K562 (cell line): ENCODE measurements around the gene RBM18. TPM values are rescaled to one million over a fixed set of nuclear protein-coding genes. Genes with fewer than 3 reads are reported as not detected.

Experiments used
- ATAC-seq: fragments of 200-7000 bp; cut with Tn5 transposase; 3 replicates; pipeline ENCODE4 v1.9.1; 2020; ENCODE audit warnings: moderate library complexity
- BruUV-seq: library from RNA; stranded (reverse); fragments of 400-500 nt; replicated peaks from 2 replicates; lab custom pipeline; 2021; lab: Mats Ljungman, UMichigan
- CTCF ChIA-PET: fragments of 300-600 bp; formaldehyde crosslinking; extraction: SDS; loops from one replicate; lab custom pipeline; 2021; ENCODE audit warnings: low intra/inter-chr PET ratio; lab: Yijun Ruan, JAX
- POLR2A ChIA-PET: fragments of 300-600, 350-650 bp; sonication (Branson Sonifier 250); formaldehyde crosslinking; extraction: SDS; loops from one replicate; lab custom pipeline; 2021; ENCODE audit warnings: antibody characterized with exemption, inconsistent platforms; lab: Yijun Ruan, JAX
- DNase-seq, 4 experiments: peaks; one replicate each; pipeline versions ENCODE4 v3.0.0 to v3.0.0-alpha.2; 2011 to 2018; ENCODE audit warnings: low spot score in 3 of 4, mixed read lengths in 3 of 4; ENCODE audit errors: extremely low read depth in 1 of 4
- FAIRE-seq: peaks from 2 replicates; lab custom pipeline; 2011; peaks lifted over from hg19 to GRCh38; lab: Jason Lieb, UNC
- H2AFZ ChIP-seq: 2 replicates; pipeline ENCODE4 v1.6.0; 2011; ENCODE audit warnings: low read depth, low read length, control low read depth, inconsistent platforms
- H3K27ac ChIP-seq: fragments of 200-600 bp; 3 replicates; pipeline ENCODE4 v1.8.0; 2011; ENCODE audit warnings: low read depth, mild to moderate bottlenecking, control low read depth, inconsistent platforms, low read length, moderate library complexity, mixed read lengths; ENCODE audit errors: extremely low read depth
- H3K27me3 ChIP-seq, 2 experiments: fragments of 300-600 bp in 1 of 2; 2 replicates in 1 of 2; 3 replicates in 1 of 2; pipeline versions ENCODE4 v1.6.0 to v1.8.0; 2011; ENCODE audit warnings: inconsistent platforms in 2 of 2, low read length in 2 of 2, mild to moderate bottlenecking in 1 of 2, mixed read lengths in 1 of 2, moderate library complexity in 1 of 2; ENCODE audit not compliant: control insufficient read depth in 2 of 2, insufficient read depth in 2 of 2
- H3K36me3 ChIP-seq: fragments of 300-600 bp; 3 replicates; pipeline ENCODE4 v1.8.0; 2011; ENCODE audit warnings: mild to moderate bottlenecking, low read length, inconsistent platforms; ENCODE audit not compliant: control insufficient read depth, insufficient read depth
- H3K4me1 ChIP-seq, 2 experiments: fragments of 200-600 bp in 1 of 2; replicated peaks in 1 of 2; 2 replicates in 1 of 2; 3 replicates in 1 of 2; pipeline versions ENCODE4 v1.5.1 to v1.8.0; 2011; ENCODE audit warnings: inconsistent platforms in 2 of 2, low read length in 2 of 2, mild to moderate bottlenecking in 1 of 2, mixed read lengths in 1 of 2, moderate library complexity in 1 of 2; ENCODE audit not compliant: control insufficient read depth in 2 of 2, insufficient read depth in 2 of 2
- H3K4me2 ChIP-seq: 2 replicates; pipeline ENCODE4 v1.6.1; 2011; ENCODE audit warnings: low read length, control low read depth, inconsistent platforms, mixed read lengths; ENCODE audit not compliant: insufficient read depth
- H3K4me3 ChIP-seq: fragments of 200-600 bp; sonication (generic), shearing (Covaris generic); 2 replicates; pipeline ENCODE4 v1.5.1; 2016; ENCODE audit warnings: control low read depth, inconsistent platforms
- H3K79me2 ChIP-seq: fragments of 200-600 bp; 3 replicates; pipeline ENCODE4 v1.8.0; 2011; ENCODE audit warnings: low read length, inconsistent platforms; ENCODE audit not compliant: control insufficient read depth, insufficient read depth
- H3K9ac ChIP-seq, 2 experiments: 2 replicates each; pipeline versions ENCODE4 v1.6.0 to v1.6.1; 2011; ENCODE audit warnings: low read depth in 2 of 2, low read length in 2 of 2, control low read depth in 1 of 2, inconsistent platforms in 1 of 2, mild to moderate bottlenecking in 1 of 2, mixed read lengths in 1 of 2; ENCODE audit not compliant: insufficient read depth in 1 of 2
- H3K9me1 ChIP-seq: one replicate; pipeline ENCODE4 v1.6.0; 2011; ENCODE audit warnings: inconsistent platforms, mild to moderate bottlenecking, low read length, moderate library complexity; ENCODE audit not compliant: control insufficient read depth, insufficient read depth
- H3K9me3 ChIP-seq: replicated peaks from 2 replicates; pipeline ENCODE4 v1.5.1; 2011; ENCODE audit warnings: low read depth, low read length, inconsistent platforms; ENCODE audit not compliant: control insufficient read depth, insufficient read depth
- H4K20me1 ChIP-seq: replicated peaks from 2 replicates; pipeline ENCODE4 v1.6.1; 2011; ENCODE audit warnings: low read length, inconsistent platforms, mixed read lengths; ENCODE audit not compliant: control insufficient read depth, insufficient read depth
- BCLAF1 ChIP-seq, 2 experiments: fragments of 450-650 bp in 1 of 2; IDR thresholded peaks; 2 replicates each; pipeline ENCODE4 v1.6.1; 2011 to 2017; ENCODE audit warnings: low read depth in 2 of 2, antibody characterized with exemption in 1 of 2, borderline replicate concordance in 1 of 2, low read length in 1 of 2, mild to moderate bottlenecking in 1 of 2, mixed read lengths in 1 of 2; ENCODE audit not compliant: control insufficient read depth in 1 of 2
- CHAMP1 ChIP-seq: fragments of 450-650 bp; IDR thresholded peaks from 2 replicates; pipeline ENCODE4 v1.6.1; 2016; ENCODE audit warnings: mild to moderate bottlenecking
- EP400 ChIP-seq: fragments of 450-650 bp; IDR thresholded peaks from 2 replicates; pipeline ENCODE4 v1.6.1; 2017; ENCODE audit warnings: antibody characterized with exemption, mild to moderate bottlenecking, moderate library complexity
- LCOR ChIP-seq: sonication (generic); formaldehyde crosslinking; IDR thresholded peaks from 2 replicates; pipeline ENCODE4 v1.8.0; 2022; ENCODE audit warnings: mild to moderate bottlenecking, missing genetic modification reagents
- SMC3 ChIP-seq: conservative IDR thresholded peaks from 2 replicates; pipeline ENCODE4 v1.6.1; 2011; ENCODE audit warnings: low read depth, low read length, improper control_type of control experiment; ENCODE audit not compliant: insufficient read depth
- ZNF830 ChIP-seq: fragments of 250-450 bp; sonication (Bioruptor Pico); IDR thresholded peaks from 2 replicates; pipeline ENCODE4 v1.5.0; 2021; ENCODE audit warnings: mild to moderate bottlenecking
- WGBS: fragments of 100-300 bp; shearing (Covaris generic); methylation state at CpG from one replicate; pipeline ENCODE4 v1.1.6; 2016; ENCODE audit warnings: low coverage, mixed read lengths; ENCODE audit not compliant: insufficient coverage; ENCODE audit errors: missing lambda C conversion rate; 5-methylcytosine and 5-hydroxymethylcytosine counted together
- in situ Hi-C: fragments of 300-500 bp; cut with MboI; formaldehyde crosslinking; loops from 4 replicates; pipeline ENCODE4 v1.15.0; 2018; ENCODE audit warnings: inconsistent platforms, mixed read lengths
- intact Hi-C: fragments of 100-400 bp; cut with micrococcal nuclease; formaldehyde crosslinking; loops from 2 replicates; pipeline ENCODE4 v1.14.2; 2022
- polyA plus RNA-seq, 8 experiments: library from polyadenylated mRNA; depleted of rRNA in 4 of 8; stranded (reverse) in 5 of 8; unstranded in 3 of 8; fragments of >200 nt; fragmentation: Nextera tagmentation in 2 of 8; fragmentation: Illumina TruSeq in 1 of 8; extraction: Ambion mirVana in 2 of 8; extraction: Trizol in 1 of 8; gene quantifications; 2 replicates each; pipeline versions ENCODE4 v1.2.1 to v1.2.3, GENCODE V29; 2011 to 2014; ENCODE audit warnings: inconsistent platforms in 1 of 8, missing spikeins in 1 of 8
- total RNA-seq, 7 experiments: library from RNA; depleted of rRNA in 6 of 7; stranded (reverse); fragments of >200 nt in 6 of 7; fragmentation: Illumina TruSeq in 2 of 7; extraction: Trizol in 2 of 7; gene quantifications; 2 replicates each; pipeline versions ENCODE4 v1.2.1 to v1.2.3, GENCODE V29; 2011 to 2021; ENCODE audit warnings: low replicate concordance in 1 of 7
- TF ChIP-seq, protein P1 (sequence below): fragments of 450-650 bp; IDR thresholded peaks from 2 replicates; pipeline ENCODE4 v1.6.1; 2014; ENCODE audit warnings: low read depth, mild to moderate bottlenecking, moderate library complexity, borderline replicate concordance
- TF ChIP-seq, protein P2 (sequence below): fragments of 450-650 bp; IDR thresholded peaks from 2 replicates; pipeline ENCODE4 v1.6.1; 2016; ENCODE audit warnings: low read depth, mild to moderate bottlenecking, moderate library complexity
- TF ChIP-seq, protein P3 (sequence below): fragments of 450-650 bp; IDR thresholded peaks from 2 replicates; pipeline ENCODE4 v1.7.1; 2018; ENCODE audit warnings: mild to moderate bottlenecking, low read depth; ENCODE audit not compliant: partially characterized antibody

Gene RBM18
- total and polyA plus RNA-seq, 9 of the 15 experiments (the other 6 are each of a cell fraction or from before 2014, with no cell fraction given), result 7.9 to 86.3 (median 34.0) TPM

DNA sequence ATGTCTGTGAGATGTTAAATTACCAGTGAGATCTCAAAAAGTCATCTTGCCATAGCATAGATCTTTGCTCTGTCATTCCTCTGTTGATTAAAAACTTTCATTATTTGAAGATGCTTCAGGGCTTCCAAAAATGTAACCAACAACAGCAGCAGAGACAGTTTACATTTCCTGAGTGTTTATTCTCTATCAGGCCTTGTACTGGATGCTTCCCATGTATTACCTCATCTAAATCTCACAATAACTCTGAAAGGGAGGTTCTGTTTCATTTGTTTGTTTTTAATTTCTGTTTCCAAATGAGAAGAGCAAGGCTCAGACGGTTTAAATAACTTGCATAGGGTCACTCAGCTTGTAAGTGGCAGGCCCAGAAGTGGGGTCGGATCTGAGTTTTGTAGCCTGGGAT is 45.2 kb upstream of the RBM18 start (continued):
- no peak for TF ChIP-seq CHAMP1
- TF ChIP-seq SMC3, result no peak
- TF ChIP-seq LCOR (CRISPR knock-in tag), result no peak
- TF ChIP-seq, protein P1, sequence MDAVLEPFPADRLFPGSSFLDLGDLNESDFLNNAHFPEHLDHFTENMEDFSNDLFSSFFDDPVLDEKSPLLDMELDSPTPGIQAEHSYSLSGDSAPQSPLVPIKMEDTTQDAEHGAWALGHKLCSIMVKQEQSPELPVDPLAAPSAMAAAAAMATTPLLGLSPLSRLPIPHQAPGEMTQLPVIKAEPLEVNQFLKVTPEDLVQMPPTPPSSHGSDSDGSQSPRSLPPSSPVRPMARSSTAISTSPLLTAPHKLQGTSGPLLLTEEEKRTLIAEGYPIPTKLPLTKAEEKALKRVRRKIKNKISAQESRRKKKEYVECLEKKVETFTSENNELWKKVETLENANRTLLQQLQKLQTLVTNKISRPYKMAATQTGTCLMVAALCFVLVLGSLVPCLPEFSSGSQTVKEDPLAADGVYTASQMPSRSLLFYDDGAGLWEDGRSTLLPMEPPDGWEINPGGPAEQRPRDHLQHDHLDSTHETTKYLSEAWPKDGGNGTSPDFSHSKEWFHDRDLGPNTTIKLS, result no peak

DNA sequence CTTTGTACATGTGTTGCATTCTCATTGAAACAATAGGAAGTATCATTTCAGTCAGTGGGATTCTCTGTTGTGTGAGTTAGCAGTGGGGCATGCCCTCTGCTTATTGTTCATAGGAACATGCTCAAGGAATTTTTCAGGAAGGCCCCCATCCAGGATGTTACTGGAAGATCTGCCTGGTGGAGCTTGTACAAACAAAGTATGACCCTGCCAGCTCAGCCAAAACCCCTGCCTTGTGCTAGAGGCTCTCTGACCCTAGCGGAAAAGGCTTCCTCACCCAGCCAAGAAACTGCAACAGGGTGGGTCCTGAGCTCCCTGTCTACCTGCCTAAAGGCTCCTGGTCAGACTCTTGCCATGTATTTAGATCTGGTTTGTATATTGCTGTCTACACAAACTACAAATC is 43.3 kb upstream of the RBM18 start:
- no peak for ATAC-seq
- Histone ChIP-seq H4K20me1 (0 out of 2 replicates have a peak, but pooled peaks cover 5% of the 10 kb centered on the region), H3K27ac (no peak overlapping the region), H3K4me2 (no peak overlapping the region), H3K9me1 (no peaks in the 10 kb centered on the region), H2AFZ (no peak overlapping the region), H3K27me3 (no peaks in the 10 kb centered on the region), H3K4me1 (no peaks in the 10 kb centered on the region), H3K4me3 (no peak overlapping the region), H3K9ac (no peak overlapping the region), H3K9me3 (no peaks in the 10 kb centered on the region), H3K36me3 (peaks cover 92% of the 10 kb centered on the region), H3K79me2 (0 out of 3 replicates have a peak, but pooled peaks cover 3% of the 10 kb centered on the region)
- POLR2A ChIA-PET, result interaction anchor here (0.6 to 1.6 kb wide), 2 partner anchors 11 to 18 kb away, joined by 3 to 4 read pairs; no protein-coding TSS in a partner anchor
- BruUV-seq, result no TSS peak
- in situ Hi-C loops (no loop called here), intact Hi-C loops (no loop called here)
- DNase-seq, result no peak
- WGBS, result 100% methylated on average over 1 of the region's 1 CpG
- CTCF ChIA-PET, result interaction anchor here (0.7 kb wide), 1 partner anchor 1106 kb away, joined by 5 read pairs; the partner anchor contains the start of gene RAB14
- FAIRE-seq, result no peak
- TF ChIP-seq ZNF830 (CRISPR knock-in tag), result no peak
- TF ChIP-seq, protein P2, sequence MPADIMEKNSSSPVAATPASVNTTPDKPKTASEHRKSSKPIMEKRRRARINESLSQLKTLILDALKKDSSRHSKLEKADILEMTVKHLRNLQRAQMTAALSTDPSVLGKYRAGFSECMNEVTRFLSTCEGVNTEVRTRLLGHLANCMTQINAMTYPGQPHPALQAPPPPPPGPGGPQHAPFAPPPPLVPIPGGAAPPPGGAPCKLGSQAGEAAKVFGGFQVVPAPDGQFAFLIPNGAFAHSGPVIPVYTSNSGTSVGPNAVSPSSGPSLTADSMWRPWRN, result no peak
- TF ChIP-seq EP400, result no peak
- no peak for TF ChIP-seq BCLAF1 (IDR thresholded peaks at IDR 0.05; ENCODE audit: borderline replicate concordance in 1 of 2, control insufficient read depth in 1 of 2, low read depth in 2 of 2, low read length in 1 of 2)
- TF ChIP-seq, protein P3, sequence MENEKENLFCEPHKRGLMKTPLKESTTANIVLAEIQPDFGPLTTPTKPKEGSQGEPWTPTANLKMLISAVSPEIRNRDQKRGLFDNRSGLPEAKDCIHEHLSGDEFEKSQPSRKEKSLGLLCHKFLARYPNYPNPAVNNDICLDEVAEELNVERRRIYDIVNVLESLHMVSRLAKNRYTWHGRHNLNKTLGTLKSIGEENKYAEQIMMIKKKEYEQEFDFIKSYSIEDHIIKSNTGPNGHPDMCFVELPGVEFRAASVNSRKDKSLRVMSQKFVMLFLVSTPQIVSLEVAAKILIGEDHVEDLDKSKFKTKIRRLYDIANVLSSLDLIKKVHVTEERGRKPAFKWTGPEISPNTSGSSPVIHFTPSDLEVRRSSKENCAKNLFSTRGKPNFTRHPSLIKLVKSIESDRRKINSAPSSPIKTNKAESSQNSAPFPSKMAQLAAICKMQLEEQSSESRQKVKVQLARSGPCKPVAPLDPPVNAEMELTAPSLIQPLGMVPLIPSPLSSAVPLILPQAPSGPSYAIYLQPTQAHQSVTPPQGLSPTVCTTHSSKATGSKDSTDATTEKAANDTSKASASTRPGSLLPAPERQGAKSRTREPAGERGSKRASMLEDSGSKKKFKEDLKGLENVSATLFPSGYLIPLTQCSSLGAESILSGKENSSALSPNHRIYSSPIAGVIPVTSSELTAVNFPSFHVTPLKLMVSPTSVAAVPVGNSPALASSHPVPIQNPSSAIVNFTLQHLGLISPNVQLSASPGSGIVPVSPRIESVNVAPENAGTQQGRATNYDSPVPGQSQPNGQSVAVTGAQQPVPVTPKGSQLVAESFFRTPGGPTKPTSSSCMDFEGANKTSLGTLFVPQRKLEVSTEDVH, result no peak
